ENCODE measurements around the gene TSPYL1. TPM values are rescaled to one million over a fixed set of nuclear protein-coding genes. Genes with fewer than 3 reads are reported as not detected.

TSPYL1 gene
- total and polyA plus RNA-seq, 9 of the 15 experiments (the other 6 are each of a cell fraction or from before 2014, with no cell fraction given): 23.1 to 56.8 (median 37.9) TPM

DNA sequence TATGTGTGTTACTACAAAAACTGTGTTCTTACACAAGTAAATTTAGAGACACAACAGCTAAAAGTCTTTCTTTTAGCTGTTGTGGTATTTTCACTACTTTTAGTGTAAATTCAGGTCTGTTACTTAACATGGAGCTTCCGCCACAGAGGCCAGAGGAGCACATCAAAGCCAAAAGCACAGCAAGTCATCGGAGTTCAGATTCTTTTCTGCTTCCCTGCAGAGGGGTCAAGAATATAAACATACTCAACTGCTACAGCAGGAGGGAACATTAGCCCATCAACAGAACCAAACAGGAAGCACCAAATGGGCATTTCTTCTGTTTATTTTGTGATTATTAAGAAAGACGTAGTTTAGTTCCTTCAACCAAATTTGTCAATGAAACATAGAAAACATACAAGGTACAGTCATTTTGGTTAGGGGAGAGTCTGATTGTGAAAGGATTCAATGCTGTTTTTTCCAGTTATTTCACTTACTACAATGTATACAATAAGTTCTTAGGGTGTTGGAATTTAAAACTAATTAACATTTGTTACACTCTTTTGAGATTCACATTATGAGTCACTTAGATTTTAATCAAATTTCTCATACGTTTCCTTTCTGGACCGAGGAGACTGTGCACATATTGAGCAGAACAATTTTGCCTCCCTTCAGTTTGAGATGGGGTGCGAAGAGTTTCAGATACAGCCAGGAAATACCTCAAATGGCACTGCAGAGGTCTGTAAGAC is 48.2 kb upstream of the TSPYL1 start:
- intact Hi-C loops (cut with micrococcal nuclease): no loop called here
- POLR2A ChIA-PET: no interaction called here

More for the DNA sequence above, 48.2 kb upstream of the TSPYL1 start:
- WGBS (ENCODE audit: insufficient coverage, low coverage, missing lambda C conversion rate): 11% methylated on average over 6 of the region's 6 CpGs
- no TSS peak for BruUV-seq (replicated peaks)
- in situ Hi-C loops (cut with MboI): no loop called here
- Histone ChIP-seq H3K79me2 (ENCODE audit: control insufficient read depth, insufficient read depth, low read length) (no peaks in the 10 kb centered on the region), H3K27me3 (ENCODE audit: control insufficient read depth in 2 of 2, insufficient read depth in 2 of 2, low read length in 2 of 2) (peaks cover 0 to 3% of the 10 kb centered on the region in 2 experiments; a peak in 1 of 5 replicates), H4K20me1 (replicated peaks; ENCODE audit: control insufficient read depth, insufficient read depth, low read length) (no peaks in the 10 kb centered on the region), H2AFZ (ENCODE audit: low read depth, low read length) (no peak overlapping the region), H3K9me3 (replicated peaks; ENCODE audit: control insufficient read depth, insufficient read depth, low read depth, low read length) (no peaks in the 10 kb centered on the region), H3K9ac (ENCODE audit: insufficient read depth in 1 of 2, low read depth in 2 of 2, low read length in 2 of 2) (no peak overlapping the region), H3K4me3 (no peak overlapping the region), H3K9me1 (ENCODE audit: control insufficient read depth, insufficient read depth, low read length) (no peaks in the 10 kb centered on the region), H3K27ac (ENCODE audit: extremely low read depth, low read depth, low read length) (no peak overlapping the region), H3K36me3 (ENCODE audit: control insufficient read depth, insufficient read depth, low read length) (no peaks in the 10 kb centered on the region), H3K4me1 (replicated peaks in 1 of 2; ENCODE audit: control insufficient read depth in 2 of 2, insufficient read depth in 2 of 2, low read length in 2 of 2) (no peaks in the 10 kb centered on the region), H3K4me2 (ENCODE audit: insufficient read depth, low read length) (no peak overlapping the region)
- DNase-seq (ENCODE audit: extremely low read depth in 1 of 4, low spot score in 3 of 4) (no peak), FAIRE-seq (no peak), ATAC-seq (no peak)
- TF ChIP-seq ZNF778 (CRISPR knock-in tag; IDR thresholded peaks at IDR 0.05) (no peak), KHSRP (IDR thresholded peaks at IDR 0.05) (no peak), NFRKB (IDR thresholded peaks at IDR 0.05; ENCODE audit: low read depth) (no peak)
- TF ChIP-seq, protein P1, sequence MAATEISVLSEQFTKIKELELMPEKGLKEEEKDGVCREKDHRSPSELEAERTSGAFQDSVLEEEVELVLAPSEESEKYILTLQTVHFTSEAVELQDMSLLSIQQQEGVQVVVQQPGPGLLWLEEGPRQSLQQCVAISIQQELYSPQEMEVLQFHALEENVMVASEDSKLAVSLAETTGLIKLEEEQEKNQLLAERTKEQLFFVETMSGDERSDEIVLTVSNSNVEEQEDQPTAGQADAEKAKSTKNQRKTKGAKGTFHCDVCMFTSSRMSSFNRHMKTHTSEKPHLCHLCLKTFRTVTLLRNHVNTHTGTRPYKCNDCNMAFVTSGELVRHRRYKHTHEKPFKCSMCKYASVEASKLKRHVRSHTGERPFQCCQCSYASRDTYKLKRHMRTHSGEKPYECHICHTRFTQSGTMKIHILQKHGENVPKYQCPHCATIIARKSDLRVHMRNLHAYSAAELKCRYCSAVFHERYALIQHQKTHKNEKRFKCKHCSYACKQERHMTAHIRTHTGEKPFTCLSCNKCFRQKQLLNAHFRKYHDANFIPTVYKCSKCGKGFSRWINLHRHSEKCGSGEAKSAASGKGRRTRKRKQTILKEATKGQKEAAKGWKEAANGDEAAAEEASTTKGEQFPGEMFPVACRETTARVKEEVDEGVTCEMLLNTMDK (IDR thresholded peaks at IDR 0.05; ENCODE audit: borderline replicate concordance, insufficient read depth, low read depth, low read length, poor library complexity, severe bottlenecking): no peak
- CTCF ChIA-PET (ENCODE audit: low intra/inter-chr PET ratio): no interaction called here

All from K562 (cell line).